Activated CD4-positive, alpha-beta T cell treated with anti-CD3 and anti-CD28 coated beads, Interleukin-2, amount 50 U/mL, for 16 hours (primary cell): ENCODE data around the gene GP1BA.

ENCODE experiments used
- DNase-seq: peaks from one replicate; pipeline ENCODE4 v3.0.0-alpha.2; 2020

The GP1BA gene

DNA sequence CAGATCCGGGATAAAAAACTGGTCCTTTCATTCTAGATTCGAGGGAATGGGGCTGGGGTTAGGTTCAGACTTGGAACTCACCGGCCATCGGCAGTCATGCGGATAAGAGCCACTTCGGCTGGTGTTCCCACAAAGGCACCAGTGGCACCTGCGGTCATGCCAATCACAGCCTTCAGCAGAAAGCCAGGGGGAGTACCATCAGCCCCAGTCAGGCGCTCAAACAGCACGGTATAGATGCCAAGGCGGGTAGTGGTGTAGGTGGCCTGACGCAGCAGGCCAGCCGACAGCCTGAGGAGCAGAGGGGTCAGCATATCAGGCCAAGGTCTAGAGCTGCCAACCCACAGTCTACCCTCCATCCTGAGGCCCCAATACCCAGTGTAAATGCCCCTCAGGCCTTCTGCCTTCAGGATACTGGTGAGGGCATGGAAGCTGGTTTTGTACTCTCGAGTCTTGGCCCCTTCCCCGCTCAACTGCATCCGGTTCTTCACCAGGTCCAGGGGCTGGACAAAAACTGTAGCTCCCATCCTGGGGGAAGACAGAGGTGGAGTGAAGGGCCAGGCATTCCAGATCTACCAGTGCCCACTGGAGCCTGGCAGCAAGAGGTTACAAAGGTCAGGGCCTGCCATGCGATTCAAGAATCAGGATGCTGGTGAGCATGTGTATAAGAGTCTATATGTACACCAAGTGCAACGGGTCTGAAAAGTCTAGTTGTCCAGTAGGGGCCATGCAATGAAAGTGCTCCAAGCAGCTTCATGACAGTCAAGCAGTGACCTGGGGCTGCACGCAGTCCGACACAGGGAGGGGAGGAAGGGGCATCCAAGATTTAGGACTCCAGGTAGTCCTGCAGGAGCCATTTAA, 6.8 kb downstream of the GP1BA start:
- no peak for DNase-seq

DNA sequence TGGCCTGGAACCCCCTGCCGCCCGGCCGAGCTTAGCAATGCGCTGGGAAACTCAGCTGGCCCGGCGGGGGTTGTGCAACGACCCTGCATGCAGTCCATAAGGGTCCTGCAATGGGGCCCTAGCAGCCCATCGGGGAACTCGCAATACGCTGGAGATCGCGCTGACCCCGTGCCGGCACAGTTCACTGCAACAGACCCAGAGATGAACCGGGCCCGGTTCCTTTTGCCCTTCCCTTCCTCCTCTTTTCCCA, 7.4 kb downstream of the GP1BA start:
- DNase-seq, result no peak

DNA sequence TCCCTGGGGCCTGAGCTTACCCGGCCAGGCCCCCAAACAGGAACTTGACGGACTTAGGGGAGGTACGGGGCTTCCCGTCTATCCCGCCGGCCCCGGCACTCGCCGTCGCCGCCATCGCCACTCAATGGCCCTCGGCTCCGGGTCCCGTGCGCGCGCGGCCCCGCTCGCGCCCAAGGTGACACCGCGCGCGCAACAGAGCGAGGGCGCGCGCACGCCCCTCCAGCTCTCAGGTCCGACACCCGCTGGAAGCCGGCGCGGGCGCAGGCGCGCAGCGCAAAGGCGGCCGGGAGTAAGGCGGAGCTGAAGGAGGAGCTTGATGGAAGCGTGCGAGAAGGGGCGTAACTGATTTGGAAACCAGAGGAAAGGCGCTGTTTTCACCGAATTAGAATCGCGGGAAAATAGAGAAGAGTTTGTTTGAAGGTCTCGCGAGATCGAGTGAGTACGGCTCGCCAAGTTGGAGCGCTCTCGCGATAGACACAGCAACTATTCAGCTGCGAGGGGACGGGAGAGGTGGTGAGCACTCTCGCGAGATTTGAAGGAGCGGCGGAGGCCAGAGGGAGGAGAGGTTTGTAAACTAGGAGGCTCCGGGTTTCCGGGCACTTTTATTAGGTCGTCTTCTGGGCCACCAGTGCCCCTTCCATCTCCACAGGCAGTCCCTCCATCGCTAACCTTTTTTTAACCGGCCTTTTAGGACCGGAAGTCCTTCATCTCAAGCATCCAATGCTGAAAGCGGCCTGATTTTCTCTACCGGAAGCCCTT, 7.9 kb downstream of the GP1BA start, which contains the start of the genes RNF167 and SLC25A11:
TSS of gene RNF167 (plus strand) at position 473 of the 759 bp plus-strand sequence. CDS start 642 bp downstream, outside the sequence.
TSS of gene SLC25A11 (minus strand) at position 251 of the 759 bp plus-strand sequence. CDS start at position 115, 136 bp downstream.
- peak; percentile 99 for DNase-seq

DNA sequence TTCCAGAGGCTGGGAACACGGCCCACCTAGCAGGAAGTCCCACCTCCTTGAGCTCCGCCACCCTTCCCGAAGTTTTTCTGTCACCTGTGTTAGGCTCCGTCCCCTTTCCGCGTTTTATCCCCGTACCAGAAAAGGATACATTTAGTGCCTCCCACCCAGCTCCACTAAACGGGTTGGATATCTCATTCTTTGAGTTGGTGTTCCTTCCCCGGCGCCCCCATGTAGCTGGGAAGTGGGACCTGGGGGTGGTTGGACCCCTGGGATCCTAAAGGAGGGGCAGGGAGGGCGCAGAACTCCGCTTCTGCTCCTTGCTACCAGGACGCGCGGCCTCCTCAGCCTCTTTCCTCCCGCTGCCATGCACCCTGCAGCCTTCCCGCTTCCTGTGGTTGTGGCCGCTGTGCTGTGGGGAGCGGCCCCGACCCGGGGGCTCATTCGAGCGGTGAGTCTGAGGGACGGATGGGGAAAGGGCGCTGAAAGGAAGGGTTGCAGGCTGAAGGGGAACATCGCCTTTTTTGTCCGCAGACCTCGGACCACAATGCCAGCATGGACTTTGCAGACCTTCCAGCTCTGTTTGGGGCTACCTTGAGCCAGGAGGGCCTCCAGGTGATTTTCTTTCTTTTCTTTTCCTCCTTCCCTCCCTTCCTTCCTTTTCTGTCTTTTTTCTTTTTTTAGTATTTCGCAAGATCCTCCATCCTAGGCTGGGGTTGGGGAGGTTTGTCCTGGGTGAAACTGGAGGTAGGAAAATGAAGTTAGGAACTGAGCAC, 8.7 kb downstream of the GP1BA start:
- DNase-seq, result peak; percentile 62

DNA sequence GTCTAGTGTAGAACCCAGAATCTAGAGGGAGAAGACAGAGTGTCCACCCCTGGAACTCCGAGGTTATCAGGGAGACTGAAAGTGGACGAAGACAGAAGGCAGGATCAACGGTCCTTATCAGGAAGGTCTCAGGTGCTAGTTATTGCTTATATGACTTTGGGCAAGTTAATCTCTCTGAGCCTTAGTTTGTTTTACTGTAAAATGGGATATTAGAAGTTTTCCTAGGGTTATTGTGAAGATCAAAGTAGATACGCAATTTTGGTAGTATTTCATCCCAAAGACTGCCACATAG, 9.2 kb downstream of the GP1BA start:
- DNase-seq, result no peak

DNA sequence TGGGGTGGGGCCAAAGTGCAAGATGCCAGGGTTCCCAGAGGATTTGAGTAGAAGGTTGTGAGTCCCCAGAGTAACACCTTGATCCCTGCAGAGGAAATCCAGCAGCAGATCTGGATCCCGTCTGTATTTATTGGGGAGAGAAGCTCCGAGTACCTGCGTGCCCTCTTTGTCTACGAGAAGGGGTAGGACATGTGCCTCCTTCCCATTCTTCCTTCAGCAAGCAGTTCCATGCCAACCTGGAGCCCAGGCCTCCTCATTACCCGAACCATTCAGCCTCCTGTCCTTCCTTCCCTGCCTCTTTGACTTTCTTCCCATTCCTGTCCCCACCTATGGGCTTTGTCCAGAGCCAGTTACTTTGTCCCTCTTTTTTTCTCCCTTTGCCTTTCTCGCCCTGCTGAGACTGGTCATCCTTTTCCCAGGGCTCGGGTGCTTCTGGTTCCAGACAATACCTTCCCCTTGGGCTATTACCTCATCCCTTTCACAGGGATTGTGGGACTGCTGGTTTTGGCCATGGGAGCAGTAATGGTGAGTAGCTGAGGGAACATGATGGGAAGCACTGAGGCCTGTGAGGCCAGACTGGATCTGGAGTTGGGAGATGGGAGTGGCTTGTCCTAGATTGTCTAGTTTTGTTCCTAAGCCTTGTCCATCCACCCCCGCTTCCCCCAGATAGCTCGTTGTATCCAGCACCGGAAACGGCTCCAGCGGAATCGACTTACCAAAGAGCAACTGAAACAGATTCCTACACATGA, 10.9 kb downstream of the GP1BA start:
- no peak for DNase-seq

DNA sequence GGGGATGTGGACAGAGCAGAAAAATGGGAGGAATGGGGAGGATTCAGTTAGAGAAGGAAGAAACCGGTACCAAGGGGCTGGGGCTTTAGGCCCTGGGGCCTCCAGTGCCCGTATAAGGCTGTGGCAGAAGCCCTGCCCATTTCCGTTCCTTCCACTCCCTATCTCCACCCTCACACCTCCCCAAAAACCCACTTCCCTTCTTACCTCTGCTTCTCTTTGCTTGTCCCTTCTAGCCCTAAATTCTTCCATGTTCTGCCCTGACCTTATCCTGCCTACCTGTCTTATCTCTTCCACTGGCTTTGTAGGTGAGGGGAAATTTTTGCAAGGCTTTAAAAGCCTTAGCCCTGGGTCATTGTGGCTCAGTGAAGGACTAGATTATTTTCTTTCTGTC, 12.1 kb downstream of the GP1BA start:
- peak; percentile 85 for DNase-seq

DNA sequence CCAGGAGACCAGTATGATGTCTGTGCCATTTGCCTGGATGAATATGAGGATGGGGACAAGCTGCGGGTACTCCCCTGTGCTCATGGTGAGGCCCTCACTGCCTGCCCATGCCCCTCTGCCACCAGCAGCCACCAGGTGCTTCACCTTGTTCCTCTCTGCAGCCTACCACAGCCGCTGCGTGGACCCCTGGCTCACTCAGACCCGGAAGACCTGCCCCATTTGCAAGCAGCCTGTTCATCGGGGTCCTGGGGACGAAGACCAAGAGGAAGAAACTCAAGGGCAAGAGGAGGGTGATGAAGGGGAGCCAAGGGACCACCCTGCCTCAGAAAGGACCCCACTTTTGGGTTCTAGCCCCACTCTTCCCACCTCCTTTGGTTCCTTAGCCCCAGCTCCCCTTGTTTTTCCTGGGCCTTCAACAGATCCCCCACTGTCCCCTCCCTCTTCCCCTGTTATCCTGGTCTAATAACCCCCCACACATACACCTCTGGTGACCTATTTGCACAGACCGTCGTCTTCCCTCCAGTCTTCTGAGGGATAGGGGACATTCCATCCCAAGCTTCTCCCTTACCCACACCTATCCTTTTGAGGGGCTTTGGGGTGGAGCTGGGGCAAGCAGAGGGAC, 12.6 kb downstream of the GP1BA start:
- DNase-seq, result peak; percentile 43

DNA sequence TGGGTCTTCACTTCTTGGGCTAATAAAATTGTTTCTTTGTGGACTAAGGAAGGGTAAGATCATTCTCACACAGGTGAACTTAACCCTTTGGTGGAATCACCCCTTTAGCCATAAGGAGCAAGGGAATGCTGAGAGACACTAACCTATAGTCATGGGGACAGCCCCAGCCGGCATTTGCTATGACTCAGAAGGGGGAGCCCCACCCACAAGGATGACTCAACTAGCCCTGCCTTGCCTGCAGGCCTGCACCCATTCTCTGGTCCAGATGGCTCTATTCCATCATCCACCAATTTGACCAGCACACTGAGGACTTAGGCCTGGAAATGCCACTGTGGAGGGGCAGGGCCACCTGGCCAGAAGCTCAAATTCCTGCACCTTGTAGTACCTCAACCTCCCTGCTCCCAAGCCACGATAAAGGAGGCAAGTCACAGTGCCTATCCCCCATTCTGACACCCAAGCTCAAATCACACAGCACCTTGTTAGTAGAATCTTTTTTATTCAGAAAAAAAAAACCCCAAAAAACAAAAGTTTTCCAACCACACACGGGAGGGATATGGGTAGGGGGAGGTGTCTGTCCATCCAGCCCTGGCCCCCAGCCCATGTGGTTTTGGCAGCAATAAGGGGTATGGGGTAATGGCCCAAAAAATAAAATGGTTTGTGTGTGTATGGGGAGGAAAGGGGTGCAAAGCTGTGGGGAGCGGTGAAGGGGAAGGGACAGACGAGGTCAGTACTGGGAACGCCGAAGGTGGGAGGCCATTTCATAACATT, 13.3 kb downstream of the GP1BA start:
- DNase-seq, result peak; percentile 93

DNA sequence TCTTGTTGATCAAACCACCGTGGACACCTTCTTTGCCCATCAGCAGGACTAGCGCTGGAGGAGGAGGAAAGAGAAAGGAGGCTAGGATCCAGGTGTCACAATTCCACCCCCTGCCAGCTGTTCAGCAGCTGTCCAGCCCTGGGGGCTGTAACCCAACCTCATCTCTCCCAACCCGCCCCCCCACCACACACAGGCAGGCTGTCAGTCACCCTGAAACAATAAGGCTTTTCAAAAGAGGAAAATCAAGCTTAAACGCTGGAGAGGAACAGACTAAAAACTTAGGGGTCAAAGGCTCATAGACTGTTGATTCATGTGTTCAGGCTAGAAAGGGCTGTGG, 13.8 kb downstream of the GP1BA start:
- DNase-seq, result no peak

DNA sequence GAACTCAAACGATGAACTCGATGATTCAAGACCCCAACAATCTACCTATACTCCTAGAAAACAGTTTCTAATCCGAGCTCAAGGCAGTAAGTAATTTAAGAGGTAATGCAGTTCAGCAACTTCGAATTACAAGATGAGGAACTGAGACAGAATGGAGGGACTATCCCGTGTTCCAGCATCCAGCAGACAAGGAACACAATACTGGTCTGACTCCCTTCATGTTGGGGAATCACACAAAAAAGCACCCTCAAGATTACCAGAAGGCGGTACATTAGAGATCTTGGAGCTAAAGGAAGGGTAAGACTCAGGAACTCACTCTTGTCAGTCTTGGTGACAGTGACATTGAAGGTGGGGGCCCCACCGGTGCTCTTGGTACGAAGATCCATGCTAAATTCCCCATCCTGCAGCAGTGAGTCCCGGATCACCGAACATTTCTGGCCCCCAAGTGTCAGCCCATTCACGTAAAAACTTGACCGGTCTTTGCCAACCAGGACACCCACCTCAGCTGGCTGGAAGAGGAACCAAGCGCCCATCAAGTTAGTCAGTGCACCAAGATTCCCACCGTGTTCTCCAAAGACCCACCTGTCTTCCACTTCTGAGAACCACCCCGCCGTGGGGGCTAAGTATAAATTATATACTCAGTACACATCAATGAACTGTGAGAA, 14.4 kb downstream of the GP1BA start:
- DNase-seq, result peak; percentile 18

DNA sequence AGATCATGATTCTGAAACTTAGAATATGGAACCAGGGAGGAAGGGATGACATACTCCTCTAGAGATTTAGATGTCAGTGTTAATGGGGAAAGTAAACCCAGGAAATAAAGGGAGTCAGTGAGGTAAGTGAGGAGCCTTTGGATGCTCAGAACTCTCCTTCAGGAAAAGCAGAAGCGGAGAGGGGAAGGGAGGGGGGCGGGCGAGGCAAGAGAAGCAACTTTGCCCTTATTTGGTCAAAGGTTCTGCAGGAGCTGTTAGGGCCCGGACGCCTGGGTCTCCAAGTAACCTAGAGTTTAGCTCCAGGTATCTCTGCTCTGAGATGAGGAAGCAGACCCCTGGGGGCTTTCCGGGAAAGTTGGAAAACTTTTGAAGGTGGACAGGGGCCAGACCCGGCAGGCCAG, 14.9 kb downstream of the GP1BA start:
- no peak for DNase-seq

DNA sequence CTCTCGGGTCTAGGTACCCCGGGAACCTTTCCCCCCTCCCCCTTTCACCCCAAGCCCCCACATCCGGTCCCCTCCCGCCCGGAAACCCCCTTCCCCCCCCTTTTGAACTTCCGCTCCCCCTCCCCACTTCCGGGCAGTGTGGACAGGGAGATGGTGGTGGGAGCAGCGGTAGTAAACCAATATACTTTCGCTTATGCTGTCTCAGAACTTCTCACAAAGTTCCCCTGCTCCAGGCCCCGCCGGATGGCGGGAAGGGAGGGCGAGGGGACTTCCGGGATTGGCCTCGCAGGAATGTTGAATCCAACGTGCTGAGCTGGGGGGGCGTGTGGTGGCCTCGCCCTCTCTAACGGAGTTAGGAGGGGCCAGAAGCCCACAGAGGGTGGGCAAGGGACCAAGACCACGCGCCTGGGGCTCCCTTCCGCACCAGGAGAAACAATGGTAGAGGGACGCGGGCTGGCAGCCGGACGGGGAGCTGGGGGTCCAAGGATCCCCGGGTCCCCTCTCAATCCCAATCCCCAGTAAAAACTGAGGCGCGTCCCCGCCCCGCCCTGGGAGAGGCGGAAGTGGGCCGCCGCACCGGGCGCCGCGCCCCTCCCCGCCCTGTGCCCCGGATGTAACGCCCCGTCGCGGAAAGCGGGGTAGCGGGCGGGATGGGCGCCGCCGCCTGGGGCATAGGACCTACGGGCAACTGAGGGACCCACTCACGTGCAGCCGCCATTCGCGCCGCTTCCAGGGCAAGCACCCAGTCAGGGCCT, 15.5 kb downstream of the GP1BA start:
- peak; percentile 83 for DNase-seq

DNA sequence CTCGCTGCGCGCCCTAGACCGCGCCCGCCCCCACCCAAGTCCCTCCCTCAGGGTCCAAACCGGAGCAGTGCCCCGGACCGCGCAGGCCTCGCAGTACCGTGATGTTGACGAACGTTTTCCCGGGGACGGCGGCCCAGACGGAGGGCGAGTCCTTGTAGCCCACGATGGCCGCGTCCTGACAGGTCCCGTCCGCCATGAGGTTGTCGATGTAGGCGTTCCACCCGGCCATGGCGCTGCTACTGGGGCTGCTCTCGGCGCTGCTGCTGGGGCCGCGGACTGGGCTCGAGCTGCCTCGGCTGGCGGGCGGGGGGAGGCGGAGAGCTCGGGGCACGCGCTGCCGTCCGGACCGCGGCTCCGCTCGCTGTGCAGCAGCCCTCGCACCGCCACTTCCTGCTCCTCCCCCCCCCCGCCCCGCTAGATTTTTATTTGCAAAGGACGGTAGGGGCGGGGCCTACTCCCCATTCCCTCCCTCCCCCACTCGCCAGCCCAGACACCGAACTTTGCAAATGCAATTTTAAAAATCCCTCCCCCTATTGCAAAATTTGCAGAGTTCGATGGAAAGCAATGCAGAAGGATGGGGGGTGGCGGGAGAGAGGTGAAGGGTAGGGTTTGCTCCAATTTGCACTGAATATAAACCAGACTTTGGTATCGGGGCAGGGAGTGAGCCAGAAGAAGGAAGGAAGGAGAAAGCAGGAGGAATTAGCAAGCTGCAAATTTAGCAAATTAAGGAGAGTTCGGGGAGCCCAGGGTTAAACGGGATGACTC, 16.3 kb downstream of the GP1BA start, which contains the start of gene PFN1:
TSS of gene PFN1 (minus strand) at position 365 of the 765 bp plus-strand sequence. CDS start at position 229, 136 bp downstream.
- DNase-seq, result peak; percentile 95

DNA sequence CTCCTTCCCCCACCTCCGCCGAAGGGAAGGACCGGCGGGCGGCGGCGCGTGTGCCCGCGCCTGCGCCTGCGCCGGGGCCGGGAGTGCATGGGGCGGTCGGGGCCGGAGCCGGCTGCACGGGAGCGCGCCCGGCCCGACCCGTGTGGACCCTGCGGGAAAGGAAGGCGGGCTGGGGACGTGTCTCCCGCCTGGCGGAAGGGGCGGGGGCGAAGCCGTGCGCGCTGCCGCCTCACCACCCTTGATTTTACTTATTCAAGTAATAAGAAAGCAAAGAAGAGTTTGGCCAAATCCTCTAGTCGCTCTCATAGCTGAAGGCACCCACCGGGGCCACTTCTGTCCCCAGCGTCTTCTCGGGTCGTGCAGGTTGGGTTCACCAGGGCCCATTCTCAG, 16.8 kb downstream of the GP1BA start:
- DNase-seq, result peak; percentile 85

DNA sequence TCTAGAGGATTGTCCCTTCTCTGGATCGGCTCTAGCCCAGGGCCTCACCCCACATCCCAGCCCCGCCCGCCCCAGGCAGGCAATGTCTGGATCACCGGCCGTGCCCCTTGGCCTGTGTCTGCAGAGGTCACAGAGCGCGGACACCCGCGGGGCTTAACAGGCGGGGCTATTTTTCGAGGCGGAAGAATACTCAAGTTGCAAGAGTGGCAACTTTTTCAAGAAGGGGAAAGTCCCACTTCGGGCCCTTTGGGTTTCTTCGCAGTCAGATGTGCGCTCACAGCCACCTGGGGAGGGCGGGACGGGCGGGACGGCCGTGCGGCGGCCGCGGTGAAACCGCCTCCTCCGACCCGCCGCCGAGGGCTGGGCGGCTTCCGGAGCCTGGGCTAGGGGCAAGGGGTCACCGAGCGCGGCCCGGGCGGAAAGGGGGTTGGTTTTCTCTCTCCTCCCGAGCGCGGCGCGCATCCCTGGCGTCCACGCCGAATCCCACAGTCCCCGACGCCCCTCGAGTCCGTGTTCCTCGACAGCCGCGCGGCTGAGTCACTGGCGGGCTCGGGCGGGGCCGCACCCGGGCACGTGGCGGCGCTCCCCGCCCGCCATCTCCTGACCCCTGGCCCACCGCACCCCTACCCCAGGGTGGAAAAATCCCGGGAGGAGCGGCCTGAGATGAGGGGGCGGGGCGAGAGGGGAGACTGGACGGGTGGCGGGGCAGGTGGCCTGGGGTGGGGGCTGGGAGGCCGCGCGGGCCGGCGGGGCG, 17.4 kb downstream of the GP1BA start:
- DNase-seq, result peak; percentile 89

DNA sequence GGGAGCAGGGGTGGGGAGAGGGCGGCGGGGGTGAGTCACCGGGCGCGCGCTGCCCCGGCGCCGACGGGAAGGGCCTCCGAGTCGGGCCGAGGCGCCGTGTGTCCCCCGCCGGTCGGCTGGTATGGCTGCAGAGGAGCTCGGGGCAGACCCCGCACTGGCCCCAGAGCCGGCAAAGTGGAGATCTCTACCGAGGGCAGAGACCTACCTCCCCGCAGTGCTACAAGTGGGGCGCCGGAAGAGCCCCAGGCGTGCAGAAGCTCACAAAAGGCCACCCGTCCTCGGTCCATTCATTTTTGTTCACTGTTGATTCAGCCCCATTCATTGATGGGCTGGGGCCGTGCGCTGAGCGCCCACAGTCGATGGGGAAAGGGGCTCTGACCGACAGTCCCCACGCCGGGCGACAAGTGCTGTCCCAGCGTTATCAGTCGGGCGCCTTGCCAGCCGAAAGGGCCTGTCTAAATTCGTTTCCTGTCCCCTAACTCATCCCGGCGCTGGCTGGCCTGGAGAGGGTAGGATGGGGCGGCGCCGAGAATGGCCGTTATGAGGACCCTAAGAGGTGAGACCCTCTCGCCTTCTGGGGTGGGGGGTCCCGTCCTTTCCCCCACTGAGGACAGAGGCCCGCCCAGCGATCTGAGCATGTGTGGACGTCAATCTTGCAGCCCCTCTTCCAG, 18.1 kb downstream of the GP1BA start:
- DNase-seq, result peak; percentile 44

DNA sequence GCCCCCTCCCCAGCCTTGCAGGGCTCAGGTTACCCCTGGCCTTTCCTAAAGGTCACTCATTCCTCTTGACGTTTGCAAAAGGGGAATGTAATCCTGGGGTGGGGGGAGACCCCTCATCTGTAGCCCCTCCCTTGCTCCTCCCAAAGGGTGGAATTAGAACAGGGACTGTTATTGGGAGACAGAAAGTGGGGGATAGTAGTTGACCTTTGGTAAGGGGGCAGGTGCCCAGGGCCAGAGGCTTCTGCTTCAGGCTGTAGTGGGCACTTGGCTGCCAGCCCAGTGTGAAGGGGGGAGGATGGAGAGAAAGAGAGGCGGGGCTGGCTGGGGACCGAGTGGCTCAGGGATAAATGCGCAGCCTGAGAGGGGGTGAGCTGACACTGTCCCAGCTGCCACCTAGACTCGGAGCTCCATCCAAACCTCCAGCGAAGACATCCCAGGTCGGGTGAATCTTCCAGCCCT, 18.7 kb downstream of the GP1BA start, which contains the start of gene ENO3:
TSS of gene ENO3 (plus strand) at position 374 of the 459 bp plus-strand sequence. CDS start 711 bp downstream, outside the sequence.
- no peak for DNase-seq
